Lung microvascular endothelial cell (primary cell): ENCODE data around the gene EXOC6B. TPM values are rescaled to one million over a fixed set of nuclear protein-coding genes. Genes with fewer than 3 reads are reported as not detected.
A peak's percentile ranks its signal among the peaks of the same experiment; 100 is the strongest.

ENCODE experiments used
- DNase-seq, 2 donors: peaks; one replicate each; pipeline versions ENCODE4 v3.0.0 to v3.0.0-alpha.2; 2010; ENCODE audit warnings: low read depth in 2 of 2
- total RNA-seq: library from RNA; depleted of rRNA; stranded (reverse); fragments of >200 nt; gene quantifications from 2 replicates; pipeline ENCODE4 v1.2.1, GENCODE V29; 2014

EXOC6B gene
- 13.1 and 16.1 TPM in 2 replicates for total RNA-seq

DNA sequence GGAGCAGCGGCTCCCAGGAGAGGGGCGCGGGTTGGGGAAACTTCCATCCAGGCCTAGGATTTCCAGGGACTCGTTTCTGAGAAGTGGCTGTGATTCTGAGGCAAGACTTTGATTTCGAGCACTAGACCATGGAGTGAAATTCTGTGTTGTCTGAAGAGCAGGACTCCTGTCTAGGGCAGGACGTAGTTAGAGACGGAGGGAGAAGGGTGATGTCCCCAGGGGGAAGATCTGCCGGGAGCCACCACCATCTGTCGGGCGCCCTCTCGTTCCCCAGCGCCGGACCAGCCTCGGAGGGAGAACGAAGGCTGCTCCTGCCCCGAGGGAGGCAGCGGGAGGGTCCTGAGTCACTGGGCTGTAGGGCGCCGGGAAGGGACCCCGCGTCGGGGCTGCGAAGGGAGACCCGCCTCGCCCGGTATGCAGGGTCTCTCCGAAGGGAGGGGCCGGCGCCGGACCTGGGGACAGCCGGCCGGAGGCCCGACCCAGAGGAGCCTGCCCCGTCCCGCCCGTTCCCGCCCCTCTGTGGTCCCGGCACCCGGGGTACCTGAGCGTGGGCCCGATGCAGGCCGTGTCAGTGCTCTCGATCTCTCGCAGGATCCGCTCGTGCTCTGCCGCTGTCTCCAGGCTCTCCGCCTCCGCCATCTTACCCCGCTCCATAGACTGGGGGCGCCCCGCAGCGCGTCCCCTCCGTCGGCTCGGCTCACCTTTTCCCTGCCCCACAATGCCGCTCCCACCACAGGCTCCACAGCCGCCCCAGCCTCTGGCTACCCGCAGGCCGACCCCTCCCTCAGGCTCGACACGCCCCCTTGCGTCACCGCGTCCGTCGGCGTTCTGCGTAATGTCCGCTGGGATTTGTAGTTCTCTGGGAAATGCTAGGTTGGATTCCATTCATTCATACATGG, at the start of gene EXOC6B:
Gene EXOC6B (minus strand): TSS at position 777 of the 899 bp plus-strand sequence.
- peak; percentile 91 to 95 for DNase-seq

DNA sequence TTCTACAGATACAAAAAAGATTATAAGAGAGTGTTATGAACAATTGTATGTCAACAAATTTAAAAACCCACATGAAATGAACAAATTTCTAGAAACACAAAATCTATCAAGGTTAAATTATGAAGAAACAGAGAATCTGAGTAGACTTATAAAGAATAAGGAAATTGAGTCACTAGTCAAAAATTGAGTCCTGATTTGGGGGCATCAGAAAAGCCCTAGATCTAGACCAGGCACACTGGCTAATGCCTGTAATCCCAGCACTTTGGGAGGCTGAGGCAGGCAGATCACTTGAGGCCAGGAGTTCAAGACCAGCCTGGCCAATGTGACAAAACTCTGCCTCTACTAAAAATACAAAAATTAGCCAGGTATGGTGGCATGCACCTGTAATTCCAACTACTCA, 46.0 kb upstream of the EXOC6B start:
- no peak for DNase-seq

DNA sequence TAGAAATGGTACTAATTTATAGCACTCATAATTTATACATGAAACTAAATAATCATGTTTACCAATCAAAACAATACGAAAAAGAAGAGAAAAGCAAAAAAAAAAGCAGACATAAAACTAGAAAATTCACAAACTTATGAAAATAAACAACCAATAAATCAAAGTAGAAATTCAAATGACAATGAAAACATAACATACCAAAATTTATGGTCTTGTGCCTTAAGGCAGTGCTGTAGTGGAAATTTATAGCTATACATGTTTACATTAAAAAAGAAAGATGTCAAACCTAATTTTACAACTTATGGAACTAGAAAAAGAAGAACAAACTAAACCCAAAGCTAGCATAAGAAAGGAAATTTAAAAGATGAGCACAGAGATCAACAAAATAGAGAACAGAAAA, 45.2 kb upstream of the EXOC6B start:
- DNase-seq: no peak

DNA sequence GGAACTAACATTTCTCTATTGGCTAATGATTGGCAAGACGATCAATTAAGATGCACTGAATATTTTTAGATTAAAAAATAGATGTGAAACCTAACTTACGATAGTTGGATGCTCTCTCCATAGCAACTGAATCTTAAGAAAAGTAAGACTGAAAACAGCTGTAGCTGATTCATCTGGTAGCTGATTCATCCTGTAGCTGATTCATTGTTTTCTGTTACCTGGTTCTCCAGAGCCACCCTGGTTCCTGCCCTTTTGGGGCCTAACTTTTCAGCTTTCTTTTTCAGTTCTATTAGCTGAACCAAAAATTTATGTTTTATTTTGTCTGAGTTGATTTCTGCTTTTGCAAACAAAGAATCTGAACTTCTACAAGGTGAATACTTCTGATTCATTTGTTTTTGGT, 38.7 kb upstream of the EXOC6B start:
- DNase-seq: peak in 1 of 2 donors; percentile 54

GRCh38 chr2:72863046-72863445, 37.2 kb upstream of the EXOC6B start:
- no peak for DNase-seq

GRCh38 chr2:72862239-72862988, 36.6 kb upstream of the EXOC6B start:
- DNase-seq: peak; percentile 83 to 90

DNA sequence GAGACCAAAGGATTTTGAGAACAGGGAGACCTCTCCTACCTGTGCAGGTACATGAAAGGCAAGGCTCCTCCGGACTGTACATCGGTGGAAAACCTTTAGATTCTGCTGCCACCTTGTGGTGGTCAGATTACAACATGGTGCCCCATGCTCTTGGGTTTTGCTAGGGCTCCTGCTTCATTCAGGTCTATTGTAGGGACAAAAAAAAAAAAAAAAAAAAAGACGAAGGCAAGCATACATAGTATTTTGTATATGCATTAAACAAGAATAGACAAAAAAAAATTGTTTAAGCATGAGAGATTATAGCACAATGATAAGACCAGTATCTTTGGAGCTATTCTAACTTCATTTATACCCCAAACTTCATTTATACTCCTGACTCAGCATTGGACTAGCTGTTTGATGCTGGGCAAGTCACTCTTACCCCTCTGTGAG, 34.0 kb upstream of the EXOC6B start:
- peak; percentile 69 to 83 for DNase-seq

DNA sequence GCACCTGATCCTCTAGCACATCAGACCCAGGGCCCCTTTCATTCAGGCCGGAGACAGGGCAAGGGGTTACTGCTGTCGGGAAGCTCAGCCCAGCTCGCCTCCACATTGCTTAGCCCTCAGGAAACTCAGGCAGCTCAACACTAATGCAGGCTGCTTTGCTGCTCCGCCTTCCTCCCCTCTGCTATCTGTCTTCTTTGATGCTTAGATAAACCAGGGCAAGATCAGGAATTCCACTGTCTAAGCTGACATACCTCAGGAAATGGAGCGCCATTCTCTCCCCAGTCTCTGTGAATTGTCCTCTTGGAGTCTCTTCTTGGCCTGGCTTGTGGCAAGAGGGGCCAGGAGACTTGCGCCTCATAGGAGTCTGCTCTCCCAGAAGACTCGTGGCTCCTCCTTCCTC, 25.5 kb upstream of the EXOC6B start:
- no peak for DNase-seq

DNA sequence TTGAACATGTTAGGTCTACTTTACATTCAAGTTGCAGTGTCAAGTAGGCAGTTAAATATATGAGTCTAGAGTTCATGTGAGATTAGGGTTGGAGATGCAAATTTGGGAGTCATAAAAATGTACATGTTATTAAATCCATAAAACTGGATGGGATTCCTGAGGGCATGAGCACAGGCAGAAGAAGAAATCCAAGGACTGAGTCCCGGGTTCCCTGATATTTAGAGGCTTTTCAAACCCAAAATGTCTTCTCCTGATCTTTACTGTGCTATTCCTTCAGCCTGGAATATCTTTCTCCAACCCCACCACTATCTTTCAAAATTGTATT, 23.3 kb upstream of the EXOC6B start:
- no peak for DNase-seq

DNA sequence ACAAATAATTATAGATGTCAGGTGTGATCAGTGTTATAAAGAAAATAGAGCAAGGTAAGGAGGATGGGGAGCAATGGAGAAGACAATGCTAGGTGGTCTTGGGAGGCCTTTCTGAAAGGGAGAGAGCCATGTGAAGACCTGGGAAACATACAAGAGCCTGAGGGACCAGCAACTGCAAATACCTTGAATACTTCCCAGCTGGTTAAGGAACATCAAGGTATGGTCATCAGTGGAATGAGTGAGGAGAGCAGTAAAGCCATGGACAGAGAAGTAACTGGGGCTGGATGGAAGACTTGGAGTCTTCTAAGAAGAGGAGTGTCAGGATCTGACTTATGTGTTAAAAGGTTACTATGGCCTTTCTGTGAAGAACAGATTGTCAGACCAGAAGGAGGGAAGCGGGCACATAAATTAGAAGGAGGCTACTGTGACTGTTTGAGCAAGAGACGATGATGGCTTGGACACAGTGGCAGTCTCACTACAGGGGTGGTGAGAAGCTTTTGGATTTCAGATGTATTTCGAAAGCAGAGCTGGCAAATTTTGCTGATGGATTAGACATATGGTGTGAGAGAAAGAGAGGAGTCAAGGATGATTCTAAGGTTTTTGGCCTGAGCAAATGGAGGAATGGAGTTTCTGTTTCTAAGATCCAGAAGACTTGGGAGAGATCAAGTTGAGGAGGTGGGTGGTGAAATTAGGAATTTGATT, 22.8 kb upstream of the EXOC6B start:
- DNase-seq: no peak

DNA sequence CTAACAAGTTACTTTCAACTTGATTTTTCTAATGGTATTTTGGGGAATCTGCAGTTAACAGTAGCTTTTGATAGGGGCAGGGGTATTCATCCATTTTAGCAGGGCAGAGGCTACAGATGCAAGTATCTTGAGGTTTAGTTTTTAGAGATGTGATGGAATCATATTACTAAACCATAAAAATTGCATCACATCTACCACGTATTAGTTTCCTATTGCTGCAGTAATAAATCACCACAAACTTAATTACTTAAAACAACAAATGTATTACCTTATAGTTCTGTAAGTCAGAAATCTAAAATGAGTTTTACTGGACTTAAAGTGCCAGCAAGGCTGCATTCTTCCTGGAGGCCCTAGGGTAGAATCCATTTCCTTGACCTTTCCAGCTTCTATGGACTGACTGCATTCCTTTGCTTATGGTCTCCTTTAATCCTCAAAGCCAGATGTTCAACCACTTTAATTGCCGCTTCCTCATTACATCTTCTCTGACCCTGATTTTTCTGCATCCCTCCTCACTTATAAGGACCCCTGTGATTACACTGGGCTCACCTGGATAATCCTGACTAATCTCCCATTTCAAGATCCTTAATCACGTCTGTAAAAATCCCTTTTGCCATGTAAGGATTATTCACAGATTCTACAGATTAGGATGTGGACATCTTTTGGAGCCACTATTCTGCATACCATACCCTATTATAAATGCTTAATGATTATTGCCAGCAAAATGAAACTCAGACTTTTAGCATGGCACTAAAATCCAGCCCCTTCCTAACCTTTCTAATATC, 21.9 kb upstream of the EXOC6B start:
- no peak for DNase-seq

DNA sequence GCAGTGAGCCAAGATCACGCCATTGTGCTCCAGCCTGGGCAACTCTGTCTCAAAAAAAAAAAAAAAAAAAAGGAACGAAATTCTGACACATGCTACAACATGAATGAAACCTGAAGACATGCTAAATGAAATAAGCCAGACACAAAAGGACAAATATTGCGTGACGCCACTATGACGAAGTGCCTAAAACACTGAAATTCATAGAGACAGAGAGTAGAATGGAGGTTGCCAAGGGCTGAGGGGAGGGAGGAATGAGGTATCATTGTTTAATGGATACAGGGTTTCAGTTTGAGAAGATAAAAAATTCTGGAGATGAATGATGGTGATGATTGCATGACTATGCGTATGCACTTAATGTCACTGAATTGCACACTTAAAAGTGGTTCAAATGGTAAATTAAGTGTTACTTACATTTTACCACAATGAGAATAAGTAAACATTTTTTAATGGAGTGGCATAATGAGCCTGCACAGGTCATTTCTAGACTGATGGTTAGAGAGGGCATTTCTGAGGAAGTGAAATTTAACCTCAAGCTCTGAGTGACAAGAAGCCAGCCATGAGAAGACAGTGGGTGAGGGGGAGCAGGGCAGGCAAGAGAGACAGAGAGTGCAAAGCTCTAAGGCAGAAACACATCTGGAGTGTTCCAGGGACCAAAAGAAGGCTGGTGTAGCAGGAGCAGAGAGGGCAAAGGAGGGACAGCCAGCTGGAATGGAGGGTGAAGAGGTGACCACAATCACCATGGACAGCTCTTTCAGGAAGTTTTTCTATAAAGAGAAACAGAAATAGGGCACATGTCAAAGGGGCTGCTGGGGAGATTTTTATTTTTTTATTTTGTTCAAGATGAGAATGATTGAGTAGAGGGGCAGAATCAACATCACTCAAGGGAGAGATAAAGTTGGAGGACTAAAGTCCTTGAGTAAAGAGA, 20.6 kb upstream of the EXOC6B start:
- no peak for DNase-seq

DNA sequence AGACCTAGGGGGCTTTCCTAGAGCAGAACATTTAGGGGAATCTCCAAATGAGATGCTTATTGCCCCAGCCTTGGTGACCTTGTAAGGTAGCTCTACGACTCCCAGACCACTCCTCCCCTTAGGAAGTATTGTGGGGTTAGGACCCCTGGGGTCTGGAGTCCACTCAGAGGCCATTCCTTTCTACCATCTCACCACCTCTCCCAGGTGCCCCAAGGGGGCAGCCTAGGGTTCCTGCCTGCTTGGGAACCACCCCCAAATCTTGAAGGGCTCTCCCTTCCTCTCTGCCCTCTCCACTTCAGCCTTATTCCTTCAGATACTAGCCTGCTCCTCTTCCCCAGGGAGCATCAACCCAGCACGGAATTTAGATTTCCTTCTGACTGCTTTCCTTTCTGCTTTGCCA, 17.5 kb upstream of the EXOC6B start:
- no peak for DNase-seq

DNA sequence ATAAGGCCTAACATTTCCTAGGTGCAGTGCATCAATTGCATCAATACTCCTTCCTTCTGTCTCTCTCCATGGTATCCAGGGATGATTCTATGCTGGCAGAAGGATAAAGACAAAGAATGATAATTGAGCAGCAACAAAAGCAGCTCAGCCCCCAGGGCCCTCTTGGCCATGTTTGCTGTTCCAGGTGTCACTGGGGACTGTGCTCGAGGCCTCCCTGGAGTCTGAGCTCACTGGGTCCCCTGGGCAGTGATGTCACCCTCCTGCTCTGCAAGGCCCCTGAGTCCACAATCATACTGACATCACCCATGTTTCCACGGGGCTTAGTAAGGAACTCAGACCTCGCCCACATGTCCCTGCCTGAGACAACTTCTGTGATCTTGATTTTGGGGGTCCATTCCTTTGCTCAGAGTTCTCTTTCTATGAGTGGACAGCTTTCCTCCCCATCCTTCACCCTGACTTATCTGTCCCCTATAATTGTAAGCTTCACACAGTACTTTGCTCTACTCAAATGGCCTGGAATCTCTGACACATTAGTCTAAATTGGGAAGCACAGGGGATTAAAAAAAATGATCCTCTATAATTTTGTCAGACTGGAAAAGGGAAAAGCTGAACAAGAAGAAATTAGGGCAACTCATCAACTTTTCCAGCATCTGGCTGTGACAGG, 15.8 kb upstream of the EXOC6B start:
- DNase-seq: no peak

DNA sequence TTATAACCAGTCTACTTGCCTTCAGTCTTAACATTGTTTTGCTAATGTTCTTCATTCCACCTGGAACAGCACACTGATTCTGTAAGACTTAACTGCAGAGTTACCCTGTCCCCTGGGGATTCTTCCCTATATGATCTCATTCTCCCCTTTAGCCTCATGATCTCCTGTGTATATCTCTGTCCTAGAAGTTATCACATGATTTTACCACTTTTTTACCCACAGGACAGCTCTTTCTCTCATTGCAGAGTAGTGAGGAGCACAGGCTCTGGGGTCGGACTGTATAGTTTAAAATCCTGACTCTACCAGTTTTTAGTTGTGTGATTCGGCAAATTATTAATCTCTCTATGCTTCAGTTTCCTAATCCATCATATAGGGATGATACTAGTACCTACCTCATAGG, 14.2 kb upstream of the EXOC6B start:
- no peak for DNase-seq

GRCh38 chr2:72837171-72837570, 11.3 kb upstream of the EXOC6B start:
- DNase-seq: no peak

GRCh38 chr2:72835403-72835802, 9.6 kb upstream of the EXOC6B start:
- DNase-seq: no peak

DNA sequence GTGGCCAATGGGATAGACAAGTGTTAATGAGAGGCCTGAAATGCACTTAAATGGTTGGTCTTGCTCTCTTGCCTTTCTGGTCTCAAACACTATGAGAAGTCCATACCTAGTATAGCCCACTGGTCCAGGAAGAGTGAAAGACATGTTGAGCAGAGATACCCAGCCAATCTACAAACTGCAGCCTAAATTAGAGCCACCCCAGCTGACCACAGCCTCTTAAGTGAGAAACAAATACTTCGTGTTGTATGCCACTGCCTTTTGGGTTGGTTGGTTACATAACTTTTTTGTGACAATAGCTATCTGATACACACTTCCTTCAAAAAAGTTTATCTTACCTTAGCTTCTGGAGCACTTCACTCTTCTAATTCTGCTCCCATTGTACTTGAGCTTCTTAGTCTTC, 8.8 kb upstream of the EXOC6B start:
- no peak for DNase-seq

DNA sequence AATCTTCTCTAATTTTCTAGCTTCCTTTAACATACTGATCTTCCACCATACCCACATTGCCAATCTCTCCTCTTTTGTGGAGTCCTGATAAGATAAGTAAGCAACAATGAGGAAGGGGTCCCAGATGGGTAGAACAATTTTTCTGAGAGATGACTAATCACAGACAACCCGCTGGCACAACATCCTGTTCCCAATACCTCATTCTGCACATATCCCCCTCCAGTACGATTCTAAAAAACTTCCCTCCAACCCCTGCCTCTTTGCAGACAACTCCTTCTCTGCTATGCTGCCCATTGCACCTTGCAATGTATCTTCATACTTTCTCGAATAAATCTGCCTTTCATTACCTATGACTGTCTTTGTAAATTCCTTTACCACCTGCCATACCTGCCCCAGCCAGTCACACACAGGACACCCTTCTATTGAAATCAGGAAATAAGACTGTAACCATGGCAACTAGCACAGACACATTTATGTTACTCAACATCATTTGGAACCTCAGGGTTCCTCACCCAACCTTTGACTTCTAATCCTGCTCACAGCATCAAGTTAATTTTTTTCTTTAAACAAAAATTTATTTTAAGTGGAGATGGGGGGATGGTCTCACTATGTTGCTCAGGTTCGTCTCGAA, 7.4 kb upstream of the EXOC6B start:
- DNase-seq: peak in 1 of 2 donors; percentile 28
